Measurements from ENCODE around the gene ABI3BP.

The ABI3BP gene

GRCh38 chr3:100864471-100865250, 128.6 kb downstream of the ABI3BP start:
- DNase-seq (ENCODE audit: low read depth, low spot score): no peak

GRCh38 chr3:100857863-100858262, 135.4 kb downstream of the ABI3BP start:
- no peak for DNase-seq (ENCODE audit: low read depth, low spot score)
- no peak overlapping the region for H3K4me3 ChIP-seq (ENCODE audit: low read length)

More at GRCh38 chr3:100864471-100865250, 128.6 kb downstream of the ABI3BP start:
- H3K4me3 ChIP-seq (ENCODE audit: low read length): no peak overlapping the region

- H3K4me3 ChIP-seq (ENCODE audit: low read length): no peak overlapping the region
- no peak for DNase-seq (ENCODE audit: low read depth, low spot score)
Observed at GRCh38 chr3:100856821-100857220, 136.4 kb downstream of the ABI3BP start.

- peak; percentile 42 for DNase-seq (ENCODE audit: low read depth, low spot score)
- no peak overlapping the region for H3K4me3 ChIP-seq (ENCODE audit: low read length)
Observed at GRCh38 chr3:100852840-100853239, 140.4 kb downstream of the ABI3BP start.

- no peak for DNase-seq (ENCODE audit: low read depth, low spot score)
- no peak overlapping the region for H3K4me3 ChIP-seq (ENCODE audit: low read length)
Observed at GRCh38 chr3:100850701-100851100, 142.5 kb downstream of the ABI3BP start.

GRCh38 chr3:100850156-100850555, 143.1 kb downstream of the ABI3BP start:
- DNase-seq (ENCODE audit: low read depth, low spot score): no peak
- no peak overlapping the region for H3K4me3 ChIP-seq (ENCODE audit: low read length)

GRCh38 chr3:100844063-100844936, 148.9 kb downstream of the ABI3BP start:
- H3K4me3 ChIP-seq (ENCODE audit: low read length): no peak overlapping the region
- no peak for DNase-seq (ENCODE audit: low read depth, low spot score)

GRCh38 chr3:100838157-100838556, 155.1 kb downstream of the ABI3BP start:
- no peak for DNase-seq (ENCODE audit: low read depth, low spot score)
- H3K4me3 ChIP-seq (ENCODE audit: low read length): no peak overlapping the region

- H3K4me3 ChIP-seq (ENCODE audit: low read length): no peak overlapping the region
- no peak for DNase-seq (ENCODE audit: low read depth, low spot score)
Observed at GRCh38 chr3:100836661-100837060, 156.6 kb downstream of the ABI3BP start.

GRCh38 chr3:100834332-100834731, 158.9 kb downstream of the ABI3BP start:
- no peak overlapping the region for H3K4me3 ChIP-seq (ENCODE audit: low read length)
- no peak for DNase-seq (ENCODE audit: low read depth, low spot score)

- no peak for DNase-seq (ENCODE audit: low read depth, low spot score)
- no peak overlapping the region for H3K4me3 ChIP-seq (ENCODE audit: low read length)
Observed at GRCh38 chr3:100833483-100833882, 159.7 kb downstream of the ABI3BP start.

- no peak for DNase-seq (ENCODE audit: low read depth, low spot score)
Observed at GRCh38 chr3:100831629-100832028, 161.6 kb downstream of the ABI3BP start.

GRCh38 chr3:100830931-100831330, 162.3 kb downstream of the ABI3BP start:
- no peak overlapping the region for H3K4me3 ChIP-seq (ENCODE audit: low read length)

More at GRCh38 chr3:100831629-100832028, 161.6 kb downstream of the ABI3BP start:
- no peak overlapping the region for H3K4me3 ChIP-seq (ENCODE audit: low read length)

GRCh38 chr3:100825574-100825973, 167.6 kb downstream of the ABI3BP start:
- no peak overlapping the region for H3K4me3 ChIP-seq (ENCODE audit: low read length)
- no peak for DNase-seq (ENCODE audit: low read depth, low spot score)

More at GRCh38 chr3:100830931-100831330, 162.3 kb downstream of the ABI3BP start:
- no peak for DNase-seq (ENCODE audit: low read depth, low spot score)

GRCh38 chr3:100815583-100815982, 177.6 kb downstream of the ABI3BP start:
- H3K4me3 ChIP-seq (ENCODE audit: low read length): no peak overlapping the region
- no peak for DNase-seq (ENCODE audit: low read depth, low spot score)

- no peak for DNase-seq (ENCODE audit: low read depth, low spot score)
- no peak overlapping the region for H3K4me3 ChIP-seq (ENCODE audit: low read length)
Observed at GRCh38 chr3:100813828-100814227, 179.4 kb downstream of the ABI3BP start.

GRCh38 chr3:100811779-100812507, 181.3 kb downstream of the ABI3BP start:
- no peak overlapping the region for H3K4me3 ChIP-seq (ENCODE audit: low read length)
- no peak for DNase-seq (ENCODE audit: low read depth, low spot score)

- no peak overlapping the region for H3K4me3 ChIP-seq (ENCODE audit: low read length)
- no peak for DNase-seq (ENCODE audit: low read depth, low spot score)
Observed at GRCh38 chr3:100810671-100811070, 182.6 kb downstream of the ABI3BP start.

GRCh38 chr3:100804631-100805030, 188.6 kb downstream of the ABI3BP start:
- no peak for DNase-seq (ENCODE audit: low read depth, low spot score)
- no peak overlapping the region for H3K4me3 ChIP-seq (ENCODE audit: low read length)

Data from Jurkat, Clone E6-1 (cell line).